GM19023 (cell line): Measurements from ENCODE around the gene SETD1A.

ENCODE experiments used
- ATAC-seq: cut with Tn5 transposase; IDR thresholded peaks from one replicate; pipeline ENCODE4 v1.9.1; 2021; ENCODE audit warnings: mild to moderate bottlenecking, moderate library complexity; ENCODE audit not compliant: unreplicated experiment

SETD1A gene

GRCh38 chr16:30957456-30958174, at the start of gene SETD1A:
Gene SETD1A (plus strand): TSS chr16:30957754. CDS start chr16:30958732, 978 bp downstream.
- ATAC-seq: peak; percentile 74

- ATAC-seq: no peak
Measured at GRCh38 chr16:30910427-30911029, 47.0 kb upstream of the SETD1A start.

GRCh38 chr16:30912794-30913412, 44.7 kb upstream of the SETD1A start:
- no peak for ATAC-seq

- no peak for ATAC-seq
Measured at GRCh38 chr16:30914830-30915229, 42.7 kb upstream of the SETD1A start.

GRCh38 chr16:30918614-30919013, 38.9 kb upstream of the SETD1A start:
- no peak for ATAC-seq

- no peak for ATAC-seq
Measured at GRCh38 chr16:30920891-30921290, 36.7 kb upstream of the SETD1A start.

- ATAC-seq: no peak
Measured at GRCh38 chr16:30921459-30921747, 36.2 kb upstream of the SETD1A start.

- peak; percentile 1 for ATAC-seq
Measured at GRCh38 chr16:30921748-30922419, 35.7 kb upstream of the SETD1A start.

GRCh38 chr16:30922420-30922959, 35.1 kb upstream of the SETD1A start:
- peak; percentile 75 for ATAC-seq

- peak; percentile 53 for ATAC-seq
Measured at GRCh38 chr16:30922960-30923535, 34.5 kb upstream of the SETD1A start.

- no peak for ATAC-seq
Measured at GRCh38 chr16:30923554-30924075, 33.9 kb upstream of the SETD1A start, which contains the start of gene FBXL19. Gene FBXL19 (plus strand): TSS chr16:30923572. CDS start chr16:30925755, 2,183 bp downstream.

GRCh38 chr16:30924076-30924912, 33.3 kb upstream of the SETD1A start:
- no peak for ATAC-seq

GRCh38 chr16:30924913-30925631, 32.5 kb upstream of the SETD1A start:
- no peak for ATAC-seq

GRCh38 chr16:30925632-30925987, 31.9 kb upstream of the SETD1A start:
- no peak for ATAC-seq

GRCh38 chr16:30925995-30926811, 31.4 kb upstream of the SETD1A start:
- no peak for ATAC-seq

GRCh38 chr16:30926937-30927788, 30.4 kb upstream of the SETD1A start:
- no peak for ATAC-seq

GRCh38 chr16:30927789-30928378, 29.7 kb upstream of the SETD1A start:
- ATAC-seq: no peak
